NOMO-1 treated with DMSO at 0.1 percent for 48 hours (cell line): ENCODE data around the gene RRAS2.
"Not testable (repeated sequence)": the region's sequence is repeated elsewhere in the genome, so short reads cannot be mapped to it uniquely, and the experiment has no call there.

Experiments
- DNase-seq: peaks from one replicate; lab custom pipeline; 2025; ENCODE audit not compliant: unreplicated experiment; lab: John Stamatoyannopoulos, UW

Gene RRAS2

DNA sequence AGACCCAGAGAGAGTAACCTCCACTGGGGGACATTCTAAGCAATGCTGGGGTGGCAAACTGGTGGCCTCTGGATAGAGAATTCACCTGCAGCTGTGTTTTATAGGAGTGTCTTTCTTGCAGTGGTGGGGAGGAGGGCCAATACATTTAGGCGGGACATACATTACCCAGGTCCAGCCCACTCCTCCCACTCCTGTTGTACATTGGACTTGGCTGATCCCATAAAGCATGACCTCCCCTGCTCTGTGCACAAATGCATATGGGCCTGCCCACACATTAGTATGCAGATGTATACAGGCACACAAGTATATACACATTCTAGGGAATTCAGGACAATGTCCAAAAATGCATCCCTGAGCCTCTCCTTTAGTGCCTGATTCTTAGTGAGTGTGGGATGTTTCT, 99.1 kb downstream of the RRAS2 start:
- no peak for DNase-seq

DNA sequence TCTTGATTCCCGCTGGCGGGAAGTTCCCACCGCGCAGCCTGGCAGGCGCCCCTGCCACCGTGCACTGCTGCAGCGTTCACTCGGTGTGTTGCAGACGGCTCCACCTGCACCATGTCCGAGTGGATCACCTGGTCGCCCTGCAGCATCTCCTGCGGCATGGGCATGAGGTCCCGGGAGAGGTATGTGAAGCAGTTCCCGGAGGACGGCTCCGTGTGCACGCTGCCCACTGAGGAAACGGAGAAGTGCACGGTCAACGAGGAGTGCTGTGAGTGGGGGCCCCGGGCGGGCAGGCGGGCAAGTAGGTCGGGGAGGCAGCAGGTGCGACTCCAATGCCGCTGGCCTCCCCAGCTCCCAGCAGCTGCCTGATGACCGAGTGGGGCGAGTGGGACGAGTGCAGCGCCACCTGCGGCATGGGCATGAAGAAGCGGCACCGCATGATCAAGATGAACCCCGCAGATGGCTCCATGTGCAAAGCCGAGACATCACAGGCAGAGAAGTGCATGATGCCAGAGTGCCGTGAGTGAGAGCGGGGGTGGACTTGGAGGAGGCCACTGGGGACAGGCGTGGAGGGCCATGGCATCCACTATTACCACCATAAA, 99.7 kb downstream of the RRAS2 start:
- no peak for DNase-seq

DNA sequence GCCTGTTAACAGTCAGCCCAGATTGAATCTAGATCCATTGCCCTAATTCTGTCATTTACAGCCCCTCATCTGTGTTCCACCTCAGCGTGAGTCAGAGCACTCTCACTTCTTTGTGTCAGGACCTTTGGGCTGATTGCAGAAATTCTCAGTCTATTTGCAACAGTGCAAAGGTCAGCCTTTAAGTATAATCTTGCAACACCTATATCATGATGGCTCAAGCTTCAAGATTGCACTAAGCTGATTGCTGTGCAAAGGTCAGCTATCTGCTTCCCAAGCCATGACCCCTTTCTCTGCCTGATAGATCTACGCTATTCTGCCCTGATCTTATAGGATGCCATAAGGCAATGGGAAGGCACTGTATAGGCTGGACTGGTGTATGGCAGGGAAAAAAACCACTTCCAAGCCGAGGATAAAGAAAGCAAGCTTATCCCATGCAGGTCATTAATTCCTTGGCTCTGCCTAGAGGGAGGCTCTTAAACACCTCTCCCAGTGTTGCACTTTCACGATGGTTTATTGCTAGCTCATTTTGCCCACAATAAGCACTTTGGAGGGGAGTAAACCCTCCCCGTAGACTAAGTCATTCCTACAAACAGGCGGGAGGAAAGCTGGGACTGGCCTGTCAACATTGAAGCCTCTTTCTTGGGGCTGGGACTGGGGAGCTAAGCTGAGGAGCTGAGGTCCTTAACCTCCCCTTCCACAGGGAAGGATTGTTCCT, 100.6 kb downstream of the RRAS2 start:
- DNase-seq = peak; percentile 91

DNA sequence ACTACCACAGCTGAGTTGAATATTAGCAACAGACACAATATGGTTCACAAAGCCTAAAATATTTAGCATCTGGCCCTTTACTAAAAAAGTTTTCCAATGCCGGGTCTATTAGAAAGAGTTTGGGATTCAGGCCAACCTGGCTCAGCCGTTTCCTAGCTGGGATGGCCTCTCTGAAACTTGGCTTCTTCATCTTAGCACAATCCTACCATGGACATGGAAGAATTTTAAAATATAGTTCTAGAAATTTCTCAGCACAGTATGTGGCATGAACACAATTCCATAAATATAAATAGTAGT, 103.8 kb downstream of the RRAS2 start:
- DNase-seq = no peak

DNA sequence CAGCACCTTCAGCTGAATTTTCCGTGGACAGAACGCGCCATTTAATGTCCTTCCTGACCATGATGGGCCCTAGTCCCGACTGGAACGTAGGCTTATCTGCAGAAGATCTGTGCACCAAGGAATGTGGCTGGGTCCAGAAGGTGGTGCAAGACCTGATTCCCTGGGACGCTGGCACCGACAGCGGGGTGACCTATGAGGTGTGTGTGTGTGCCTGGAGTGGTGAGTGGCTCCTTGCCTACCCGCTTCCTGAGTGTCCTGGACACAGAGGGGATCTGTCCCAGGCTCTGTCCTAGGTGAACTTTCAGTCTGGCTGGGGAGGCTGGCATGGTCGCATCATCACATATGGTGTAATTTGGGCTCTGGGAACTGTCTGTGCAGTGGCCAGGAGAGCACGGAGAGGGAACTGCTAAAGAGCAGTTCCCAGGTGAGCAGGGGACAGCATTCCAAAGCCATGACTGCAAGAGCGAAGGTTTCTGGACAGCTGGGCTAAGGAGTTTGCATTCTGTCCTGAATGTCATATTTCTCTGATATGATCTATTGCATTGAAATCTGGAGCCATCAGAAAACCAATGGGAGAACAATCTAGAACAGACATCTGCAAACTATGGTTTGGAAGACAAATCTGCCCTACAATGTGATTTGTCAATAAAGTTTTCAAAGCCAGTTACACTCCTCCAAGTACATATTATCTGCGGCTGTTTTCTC, 104.3 kb downstream of the RRAS2 start:
- DNase-seq = no peak

DNA sequence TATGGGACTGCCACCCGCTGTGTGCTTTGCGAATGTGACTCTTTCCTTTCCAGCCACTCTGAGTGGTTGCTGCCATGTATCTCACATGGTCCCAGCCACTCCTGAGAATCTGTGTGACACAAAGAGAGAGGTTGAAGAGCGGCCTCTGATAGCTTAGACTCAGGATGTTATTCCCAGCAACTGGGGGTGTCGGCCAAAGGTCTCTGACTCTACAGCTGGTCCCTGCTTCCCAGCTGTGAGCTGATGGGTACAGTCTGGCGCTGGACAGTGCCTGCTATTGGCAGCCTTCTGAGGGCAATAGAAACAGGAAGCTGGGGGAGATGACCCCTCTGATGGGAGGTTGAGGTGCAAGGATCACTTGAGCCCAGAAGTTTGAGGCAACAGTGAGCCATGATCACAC, 105.1 kb downstream of the RRAS2 start:
- DNase-seq = no peak

DNA sequence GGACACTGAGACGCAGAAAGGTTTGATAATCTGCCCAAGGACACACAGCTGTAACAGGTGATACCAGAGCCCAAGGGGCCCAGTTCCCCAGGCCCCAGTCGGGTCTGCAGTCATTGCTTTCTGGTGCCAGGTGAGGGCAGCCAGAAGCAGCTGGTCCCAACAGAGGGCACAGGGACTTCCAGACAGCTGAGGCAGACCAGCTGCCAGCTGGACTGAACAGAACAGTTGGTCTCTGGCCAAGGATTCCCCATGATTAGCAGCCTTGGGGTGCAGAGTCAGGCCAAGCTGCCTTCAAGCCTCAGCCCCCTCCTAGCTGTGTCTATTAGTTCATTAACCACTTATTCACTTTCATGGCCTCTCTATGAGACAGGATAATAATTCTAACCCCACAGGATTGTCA, 105.6 kb downstream of the RRAS2 start:
- DNase-seq = no peak

DNA sequence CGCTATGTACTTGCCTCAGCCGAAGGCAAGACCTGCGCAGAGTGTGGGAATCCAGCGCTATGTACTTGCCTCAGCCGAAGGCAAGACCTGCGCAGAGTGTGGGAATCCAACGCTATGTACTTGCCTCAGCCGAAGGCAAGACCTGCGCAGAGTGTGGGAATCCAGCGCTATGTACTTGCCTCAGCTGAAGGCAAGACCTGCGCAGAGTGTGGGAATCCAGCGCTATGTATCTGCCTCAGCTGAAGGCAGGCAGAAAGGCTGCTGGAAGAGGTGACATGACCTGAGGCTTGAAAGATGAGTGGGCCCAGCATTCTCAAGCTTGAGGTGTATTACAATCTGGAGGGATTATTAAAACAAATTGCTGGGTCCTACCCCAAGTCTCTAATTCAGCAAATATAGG, 106.5 kb downstream of the RRAS2 start:
- not testable (repeated sequence) for DNase-seq

DNA sequence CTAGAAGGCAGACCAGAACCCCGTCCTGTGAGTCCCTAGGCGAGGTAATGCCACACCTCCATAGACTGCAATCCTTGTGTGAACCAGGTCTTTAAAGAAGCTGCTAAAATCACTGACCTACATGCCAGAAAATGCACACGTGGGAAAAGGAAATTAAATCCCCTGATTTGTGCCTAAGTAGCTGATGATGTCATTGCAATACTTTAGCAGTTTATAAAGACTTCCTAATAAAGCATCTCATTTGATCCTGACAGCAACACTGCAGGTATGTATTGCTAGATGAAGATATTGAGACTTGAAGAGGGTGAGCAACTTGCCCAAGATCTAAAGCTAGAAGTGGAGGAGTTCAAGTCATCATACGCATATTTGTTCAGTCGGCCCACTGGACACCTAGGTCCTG, 107.2 kb downstream of the RRAS2 start:
- no peak for DNase-seq

DNA sequence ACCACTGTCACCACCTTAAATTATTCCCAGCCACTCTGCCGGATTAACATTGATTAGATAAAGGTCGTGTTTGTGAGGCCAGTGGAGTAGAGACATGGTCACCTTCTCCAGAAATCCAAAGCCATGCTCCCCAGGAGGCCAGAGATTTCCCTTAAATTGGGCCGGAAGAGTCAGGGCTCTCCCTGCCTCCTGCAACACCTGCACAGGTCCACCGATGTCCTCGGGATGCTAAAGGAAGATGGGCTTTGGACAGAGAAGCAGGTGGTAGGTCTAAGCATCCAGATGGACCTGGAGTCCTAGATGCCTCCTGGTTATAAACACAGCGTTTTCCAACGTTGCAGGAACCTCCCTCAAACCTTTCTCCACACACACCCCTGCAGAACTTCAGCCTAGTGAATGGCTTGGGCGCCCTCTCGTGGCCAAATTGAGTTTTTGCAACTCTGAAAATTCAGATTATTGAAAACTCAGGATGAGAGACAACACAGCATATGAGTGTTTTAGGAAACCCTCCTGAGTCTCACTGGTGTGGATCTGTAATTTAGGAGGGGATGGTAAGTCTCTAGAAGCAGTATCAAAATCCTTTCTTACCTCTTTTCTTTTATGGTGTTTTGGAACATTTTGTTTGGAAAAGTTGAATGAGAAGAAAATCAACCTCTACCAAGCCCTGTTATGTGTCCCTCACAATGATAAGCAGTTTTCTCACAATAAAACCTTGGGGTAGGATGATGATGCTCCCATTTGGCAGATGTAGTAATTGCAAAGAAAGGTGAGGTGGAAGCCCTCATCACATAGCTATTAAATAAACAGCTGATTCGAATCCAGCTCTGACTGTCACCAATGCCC, 109.6 kb downstream of the RRAS2 start:
- peak; percentile 61 for DNase-seq

DNA sequence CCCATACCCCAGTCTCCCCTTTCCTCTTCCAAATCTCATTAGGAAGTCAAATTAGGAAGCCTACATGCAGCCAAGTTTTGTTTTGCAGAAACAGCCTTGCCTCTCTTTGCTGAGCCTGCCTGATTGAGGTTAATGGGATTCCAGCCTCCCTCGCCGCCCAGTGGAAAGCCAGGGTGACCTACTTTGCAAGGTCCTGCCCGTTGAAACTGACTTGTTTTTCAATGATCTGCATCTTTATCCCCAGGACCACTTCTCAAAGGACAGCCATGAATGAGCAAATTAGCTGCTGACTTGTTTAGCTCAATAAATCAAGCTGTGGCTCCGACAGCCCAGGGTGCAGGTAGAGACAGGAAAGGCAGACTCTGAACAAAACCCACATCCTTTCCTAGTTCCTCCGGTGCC, 110.4 kb downstream of the RRAS2 start:
- peak; percentile 4 for DNase-seq

DNA sequence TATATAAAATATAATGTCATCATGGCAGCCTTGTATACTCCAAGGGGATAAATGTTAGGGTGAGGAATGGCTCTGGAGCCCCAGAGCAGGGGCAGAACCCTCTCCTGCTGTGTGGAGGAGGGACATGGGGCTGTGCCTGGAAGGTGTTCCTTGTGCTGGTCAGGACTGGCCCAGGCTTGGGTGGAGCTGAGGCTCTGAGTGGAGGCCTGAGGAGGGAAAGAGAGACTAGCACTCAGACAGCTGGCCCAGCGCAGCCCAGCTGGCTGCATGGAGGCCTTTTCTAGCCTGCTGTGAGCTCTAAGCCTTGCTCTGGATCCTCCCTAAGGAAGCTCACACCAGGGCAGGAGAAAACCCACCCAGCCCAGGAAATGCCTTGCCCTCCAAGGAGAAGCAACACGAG, 113.5 kb downstream of the RRAS2 start:
- no peak for DNase-seq

DNA sequence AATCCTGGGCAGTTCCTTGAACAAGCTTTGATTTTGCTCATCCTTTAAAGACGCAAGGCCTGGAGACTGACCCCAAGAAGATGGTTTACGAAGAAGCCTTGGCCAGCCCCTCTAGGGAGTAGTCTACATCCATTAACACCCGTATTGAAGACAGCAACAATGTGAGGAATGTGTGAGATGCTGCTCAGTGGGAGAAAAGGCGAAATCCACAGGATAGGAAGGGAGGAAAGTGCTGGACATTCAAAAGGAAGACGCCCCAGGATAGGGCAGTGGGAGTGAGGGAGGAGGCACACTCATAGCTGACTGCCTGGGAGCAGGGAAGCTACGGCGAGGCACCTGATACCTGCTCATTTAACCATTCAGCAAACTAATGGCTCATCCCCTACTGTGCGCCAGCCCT, 114.1 kb downstream of the RRAS2 start:
- DNase-seq = no peak

DNA sequence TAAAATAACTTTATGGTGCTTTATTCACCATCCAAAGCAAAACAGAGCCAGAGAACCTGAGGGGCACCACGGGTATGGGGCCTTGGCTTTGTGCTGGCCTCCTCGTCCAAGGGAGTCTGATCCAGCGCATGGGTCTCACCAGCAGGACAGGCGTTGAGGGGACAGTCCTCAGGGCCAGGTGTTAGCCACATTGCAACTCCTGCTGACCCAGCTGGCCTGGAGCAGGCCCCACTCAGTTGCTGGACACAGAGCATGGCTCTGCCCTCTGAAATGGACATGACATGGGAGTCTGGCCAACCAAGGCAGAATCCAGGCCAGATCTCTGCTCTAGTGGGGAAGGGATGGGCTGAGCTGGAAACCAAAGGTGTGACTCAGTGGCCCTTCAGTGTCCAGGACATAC, 116.2 kb downstream of the RRAS2 start:
- no peak for DNase-seq

DNA sequence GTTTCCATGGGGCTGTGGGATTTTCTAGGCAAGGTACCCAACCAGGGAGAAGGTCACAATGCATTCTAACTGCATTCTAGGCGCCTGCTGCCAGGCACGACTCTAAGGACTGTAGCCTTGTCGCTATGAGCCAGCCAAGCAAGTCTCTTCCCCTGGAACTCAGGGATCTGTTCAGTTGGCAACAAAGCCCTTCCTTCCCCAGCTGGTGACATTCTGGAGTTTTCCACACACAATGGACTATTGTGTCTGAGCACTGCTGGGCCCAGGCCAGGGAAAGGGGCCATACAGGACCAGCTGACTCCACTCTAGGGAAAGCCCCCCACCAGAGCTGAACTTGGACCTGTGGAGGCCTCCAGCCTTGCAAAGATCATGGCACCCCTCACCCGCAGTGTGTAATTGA, 116.8 kb downstream of the RRAS2 start:
- no peak for DNase-seq

DNA sequence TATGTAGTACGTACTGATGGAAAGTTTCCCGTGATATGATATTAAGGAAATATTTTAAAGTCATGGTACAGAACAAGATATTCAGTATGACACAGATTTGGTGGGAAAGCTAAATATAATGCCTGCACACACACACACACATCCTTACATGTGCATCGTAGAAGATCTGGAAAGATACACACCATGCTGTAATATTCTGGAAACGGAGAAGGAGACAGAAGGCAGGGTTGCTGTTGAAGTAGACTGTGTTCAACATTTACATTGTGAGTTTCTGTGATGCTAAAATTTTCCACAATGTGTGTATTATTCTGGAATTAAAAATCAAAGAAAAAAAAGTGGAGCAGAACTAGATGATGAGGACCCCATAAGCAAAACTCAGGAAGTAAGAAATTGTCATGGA, 118.0 kb downstream of the RRAS2 start:
- DNase-seq = no peak

DNA sequence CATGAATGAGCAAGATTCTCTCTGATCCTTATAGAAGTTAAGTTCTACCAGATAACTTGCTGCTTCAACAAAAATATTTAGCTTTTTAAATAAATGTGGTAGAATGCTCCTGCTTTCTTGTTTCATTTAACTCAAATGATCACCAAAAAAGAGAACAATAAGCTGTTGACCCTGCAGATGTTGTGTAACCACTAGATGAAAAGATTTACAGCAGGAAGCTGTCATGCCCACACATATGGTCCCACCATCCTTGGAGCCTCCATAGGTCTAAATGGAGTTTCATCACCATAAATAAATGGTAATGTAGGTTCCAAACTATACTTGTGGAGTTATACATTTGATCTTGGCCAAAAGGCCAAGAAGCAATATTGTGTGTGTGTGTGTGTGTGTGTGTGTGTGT, 118.8 kb downstream of the RRAS2 start:
- DNase-seq = peak; percentile 80

DNA sequence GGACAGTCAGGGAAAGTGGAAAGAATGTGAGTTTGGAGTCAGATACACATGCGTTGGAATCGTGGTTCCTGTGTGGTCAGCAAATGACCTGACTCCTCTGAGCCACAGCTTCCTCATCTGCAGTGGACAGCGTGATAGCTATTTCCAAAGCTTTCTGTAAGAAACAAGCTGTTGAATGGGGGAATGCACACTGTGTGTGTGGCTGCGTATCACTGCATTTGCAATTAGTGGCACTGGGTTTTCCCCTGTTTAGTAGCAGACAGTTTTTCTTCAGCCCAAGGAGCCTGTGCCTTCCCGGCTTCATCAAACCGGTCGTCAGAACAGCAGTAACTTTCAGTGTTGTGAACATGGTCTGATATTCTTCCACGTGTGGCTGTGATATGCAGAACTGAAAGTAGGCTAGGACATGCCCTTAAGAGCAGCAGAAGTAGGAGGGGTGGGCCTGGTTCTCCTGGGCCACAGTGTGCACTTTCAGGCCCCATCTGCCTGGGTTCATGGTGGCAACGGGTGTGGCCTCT, 121.5 kb downstream of the RRAS2 start:
- peak; percentile 92 for DNase-seq

DNA sequence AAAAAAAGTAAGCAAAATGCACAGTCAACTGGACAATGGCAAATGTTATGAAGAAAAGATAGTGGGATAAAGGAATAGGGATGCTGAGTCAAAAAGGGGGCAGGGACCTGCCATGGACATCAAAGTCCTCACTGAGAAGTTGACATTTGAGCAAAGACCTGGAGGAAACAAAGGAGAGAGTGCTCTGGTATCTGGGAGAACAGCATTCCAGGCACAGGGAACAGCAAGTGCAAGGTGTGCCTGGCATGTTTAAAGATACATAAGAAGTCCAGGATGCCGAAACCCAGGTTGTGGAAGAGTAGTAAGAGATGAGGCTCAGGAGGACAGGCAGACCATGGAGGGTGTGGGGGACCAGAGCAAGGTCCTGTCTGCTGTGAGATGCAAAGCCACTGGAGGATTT, 123.3 kb downstream of the RRAS2 start:
- no peak for DNase-seq

DNA sequence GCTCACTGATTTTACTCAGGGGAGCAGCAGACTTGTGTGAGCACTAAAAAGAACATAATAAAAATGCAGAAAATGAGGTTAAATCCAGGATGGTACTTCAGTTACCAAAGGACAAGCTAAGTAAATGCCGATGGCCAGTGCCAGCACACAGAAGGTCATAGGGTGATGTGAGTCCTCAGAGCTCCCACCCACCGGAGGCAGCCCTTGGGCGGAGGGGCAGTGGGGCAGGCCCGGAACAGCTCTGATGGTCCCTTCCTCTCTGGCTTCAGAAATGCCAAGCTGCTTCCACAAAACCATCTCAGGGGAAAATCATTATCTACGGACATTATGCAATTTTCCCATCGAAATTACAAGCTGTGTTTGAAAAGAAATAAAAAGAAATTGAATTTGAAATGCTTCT, 124.5 kb downstream of the RRAS2 start:
- DNase-seq = no peak

DNA sequence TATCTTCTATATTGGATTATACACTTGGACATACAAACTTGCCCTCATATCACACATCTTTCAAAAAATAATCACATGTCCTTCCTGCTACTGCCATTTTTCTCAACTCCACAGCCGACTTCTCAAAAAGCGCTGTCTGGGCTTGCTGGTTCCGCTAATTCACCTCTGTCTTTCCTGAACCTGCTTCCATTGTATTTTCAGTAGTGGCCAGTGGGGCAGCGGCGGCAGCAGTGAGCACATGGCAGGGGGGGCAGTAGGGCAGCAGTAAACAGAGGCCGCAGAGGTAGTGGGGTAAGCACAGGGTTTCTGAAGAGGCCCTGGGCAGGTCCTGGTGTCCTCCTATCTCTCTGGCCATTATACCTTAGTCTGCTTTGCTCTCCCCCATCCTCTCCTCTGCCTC, 126.3 kb downstream of the RRAS2 start:
- no peak for DNase-seq

DNA sequence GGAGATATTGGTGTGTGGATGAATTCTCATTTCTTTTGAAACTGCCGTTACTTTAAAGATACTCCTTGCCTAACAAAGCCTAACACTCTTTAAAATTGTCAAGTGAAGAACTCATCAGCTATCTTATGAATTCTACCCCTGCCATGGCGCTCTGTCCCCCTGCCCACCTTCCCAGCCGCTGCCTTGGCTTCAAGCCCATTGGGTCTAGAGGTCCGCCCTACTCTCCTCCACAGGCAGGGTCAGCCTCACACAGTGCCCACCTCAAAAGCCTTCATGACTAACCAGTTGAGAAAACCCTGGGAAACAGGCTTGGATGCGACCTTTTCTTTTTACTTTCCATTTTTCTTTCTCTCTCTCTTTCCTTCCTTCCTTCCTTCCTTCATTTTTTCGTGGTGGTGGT, 128.6 kb downstream of the RRAS2 start:
- no peak for DNase-seq
